Ishikawa (cell line): ENCODE results near the gene PREP.
A peak's percentile ranks its signal among the peaks of the same experiment; 100 is the strongest.

ENCODE experiments used
- CEBPB ChIP-seq: IDR thresholded peaks from 2 replicates; pipeline ENCODE4 v1.6.1; 2012
- CREB1 ChIP-seq: IDR thresholded peaks from 2 replicates; pipeline ENCODE4 v1.6.1; 2012; ENCODE audit warnings: low read depth
- EGR1 ChIP-seq: IDR thresholded peaks from 2 replicates; pipeline ENCODE4 v1.6.1; 2012
- EP300 ChIP-seq: IDR thresholded peaks from 2 replicates; pipeline ENCODE4 v1.6.1; 2012; ENCODE audit warnings: borderline replicate concordance
- FOXM1 ChIP-seq: IDR thresholded peaks from 2 replicates; pipeline ENCODE4 v1.6.1; 2012; ENCODE audit warnings: low read depth, borderline replicate concordance
- MAX ChIP-seq: IDR thresholded peaks from 2 replicates; pipeline ENCODE4 v1.6.1; 2012
- NFIC ChIP-seq: IDR thresholded peaks from 2 replicates; pipeline ENCODE4 v1.6.1; 2012
- RAD21 ChIP-seq: IDR thresholded peaks from 2 replicates; pipeline ENCODE4 v1.6.1; 2012; ENCODE audit warnings: low read depth
- REST ChIP-seq: IDR thresholded peaks from 2 replicates; pipeline ENCODE4 v1.6.1; 2012; ENCODE audit warnings: low read depth, mild to moderate bottlenecking
- TAF1 ChIP-seq: IDR thresholded peaks from 2 replicates; pipeline ENCODE4 v1.6.1; 2012; ENCODE audit warnings: low read depth, mild to moderate bottlenecking
- TCF12 ChIP-seq: IDR thresholded peaks from 2 replicates; pipeline ENCODE4 v1.6.1; 2012; ENCODE audit warnings: low read depth
- TEAD4 ChIP-seq: IDR thresholded peaks from 2 replicates; pipeline ENCODE4 v1.6.1; 2012
- USF1 ChIP-seq: IDR thresholded peaks from 2 replicates; pipeline ENCODE4 v1.6.1; 2012
- YY1 ChIP-seq: IDR thresholded peaks from 2 replicates; pipeline ENCODE4 v1.6.1; 2012; ENCODE audit warnings: low read depth
- ZBTB7A ChIP-seq: IDR thresholded peaks from 2 replicates; pipeline ENCODE4 v1.6.1; 2012; ENCODE audit warnings: low read depth

The PREP gene

GRCh38 chr6:105430685-105431084 is 27.8 kb upstream of the PREP start:
- TF ChIP-seq TCF12 = no peak
- no peak for TF ChIP-seq EP300
- TF ChIP-seq USF1 = no peak
- TF ChIP-seq CEBPB = no peak
- TF ChIP-seq FOXM1 = no peak
- no peak for TF ChIP-seq MAX
- no peak for TF ChIP-seq TAF1
- no peak for TF ChIP-seq YY1
- TF ChIP-seq TEAD4 = no peak
- no peak for TF ChIP-seq CREB1
- TF ChIP-seq RAD21 = no peak
- no peak for TF ChIP-seq NFIC
- no peak for TF ChIP-seq EGR1
- no peak for TF ChIP-seq REST

- no peak for TF ChIP-seq USF1
- no peak for TF ChIP-seq TCF12
- TF ChIP-seq CEBPB = no peak
These were observed 26.8 kb upstream of the PREP start for GRCh38 chr6:105429676-105430075.

GRCh38 chr6:105428342-105428957 is 25.6 kb upstream of the PREP start:
- TF ChIP-seq RAD21 (no peak), ZBTB7A (no peak), REST (no peak), EP300 (peak; percentile 74), EGR1 (no peak), MAX (no peak; the same call in 1 of the 2 replicates), TEAD4 (peak; percentile 59), YY1 (0 out of 2 replicates have a peak, but pooled peaks have one; percentile 17), FOXM1 (peak; percentile 57; the same call in 1 of the 2 replicates), NFIC (peak; percentile 78), TAF1 (no peak), CREB1 (no peak), TCF12 (peak; percentile 83), USF1 (no peak), CEBPB (no peak)

GRCh38 chr6:105424175-105424783 is 21.4 kb upstream of the PREP start:
- TF ChIP-seq RAD21 (peak; percentile 61), NFIC (no peak)

GRCh38 chr6:105409734-105410133 is 6.9 kb upstream of the PREP start:
- TF ChIP-seq EP300 (no peak), CREB1 (no peak), EGR1 (no peak)

- TF ChIP-seq ZBTB7A = peak; percentile 75; the same call in 1 of the 2 replicates
- TF ChIP-seq REST = 0 out of 2 replicates have a peak, but pooled peaks have one; percentile 38
- TF ChIP-seq FOXM1 = no peak
These were observed 568 bp downstream of the PREP start for GRCh38 chr6:105402090-105402938.
